ENCODE results near the gene PACS1.

Gene PACS1

GRCh38 chr11:66142370-66143263 lies 72.5 kb downstream of the PACS1 start:
- DNase-seq (ENCODE audit: low read depth, low spot score) = no peak

GRCh38 chr11:66143264-66143566 lies 73.1 kb downstream of the PACS1 start:
- no peak for DNase-seq (ENCODE audit: low read depth, low spot score)

- DNase-seq (ENCODE audit: low read depth, low spot score) = no peak
Observed at GRCh38 chr11:66143996-66144678, 74.1 kb downstream of the PACS1 start.

GRCh38 chr11:66146074-66146473 lies 76.0 kb downstream of the PACS1 start:
- no peak for DNase-seq (ENCODE audit: low read depth, low spot score)

GRCh38 chr11:66146940-66147339 lies 76.9 kb downstream of the PACS1 start:
- no peak for DNase-seq (ENCODE audit: low read depth, low spot score)

GRCh38 chr11:66150140-66150539 lies 80.1 kb downstream of the PACS1 start:
- DNase-seq (ENCODE audit: low read depth, low spot score) = no peak

GRCh38 chr11:66150725-66151124 lies 80.7 kb downstream of the PACS1 start:
- no peak for DNase-seq (ENCODE audit: low read depth, low spot score)

GRCh38 chr11:66151273-66151672 lies 81.2 kb downstream of the PACS1 start:
- DNase-seq (ENCODE audit: low read depth, low spot score) = no peak

GRCh38 chr11:66154109-66154508 lies 84.0 kb downstream of the PACS1 start:
- DNase-seq (ENCODE audit: low read depth, low spot score) = no peak

- no peak for DNase-seq (ENCODE audit: low read depth, low spot score)
Observed at GRCh38 chr11:66155387-66156073, 85.5 kb downstream of the PACS1 start.

GRCh38 chr11:66157182-66157864 lies 87.3 kb downstream of the PACS1 start:
- no peak for DNase-seq (ENCODE audit: low read depth, low spot score)

- no peak for DNase-seq (ENCODE audit: low read depth, low spot score)
Observed at GRCh38 chr11:66158156-66158555, 88.1 kb downstream of the PACS1 start.

- DNase-seq (ENCODE audit: low read depth, low spot score) = no peak
Observed at GRCh38 chr11:66159324-66159984, 89.4 kb downstream of the PACS1 start.

GRCh38 chr11:66160709-66161108 lies 90.6 kb downstream of the PACS1 start:
- no peak for DNase-seq (ENCODE audit: low read depth, low spot score)

GRCh38 chr11:66168289-66168688 lies 98.2 kb downstream of the PACS1 start:
- no peak for DNase-seq (ENCODE audit: low read depth, low spot score)

GRCh38 chr11:66172146-66172545 lies 102.1 kb downstream of the PACS1 start:
- DNase-seq (ENCODE audit: low read depth, low spot score) = no peak

- DNase-seq (ENCODE audit: low read depth, low spot score) = no peak
Observed at GRCh38 chr11:66176650-66177049, 106.6 kb downstream of the PACS1 start.

GRCh38 chr11:66178183-66178582 lies 108.1 kb downstream of the PACS1 start:
- DNase-seq (ENCODE audit: low read depth, low spot score) = no peak

- DNase-seq (ENCODE audit: low read depth, low spot score) = no peak
Observed at GRCh38 chr11:66178871-66179270, 108.8 kb downstream of the PACS1 start.

- no peak for DNase-seq (ENCODE audit: low read depth, low spot score)
Observed at GRCh38 chr11:66181632-66182315, 111.7 kb downstream of the PACS1 start.

- DNase-seq (ENCODE audit: low read depth, low spot score) = no peak
Observed at GRCh38 chr11:66183494-66184048, 113.5 kb downstream of the PACS1 start.
